Measurements from ENCODE around the gene SLC25A1. TPM values are rescaled to one million over a fixed set of nuclear protein-coding genes. Genes with fewer than 3 reads are reported as not detected.

The SLC25A1 gene
- total RNA-seq, 1 experiment from 2014 or later, result 81.6 TPM

GRCh38 chr22:19147195-19147780 lies 31.2 kb downstream of the SLC25A1 start:
- ATAC-seq, result no peak
- Histone ChIP-seq H3K36me3 (ENCODE audit: low read depth, low read length) (peaks cover 2% of the 10 kb centered on the region; the same call in 1 of the 2 replicates), H3K27me3 (ENCODE audit: low read length) (peaks cover 14% of the 10 kb centered on the region; the same call in 1 of the 2 replicates), H3K79me2 (ENCODE audit: low read length) (peaks cover 18% of the 10 kb centered on the region), H3K4me1 (ENCODE audit: insufficient read depth, low read length) (no peaks in the 10 kb centered on the region), H3F3A (ENCODE audit: low read length, unreplicated experiment) (no peaks in the 10 kb centered on the region), H3K4me3 (ENCODE audit: low read length) (no peak overlapping the region), H3K9me3 (ENCODE audit: low read length) (no peaks in the 10 kb centered on the region), H3K9ac (ENCODE audit: low read length) (no peak overlapping the region), H3K27ac (ENCODE audit: low read length) (no peak overlapping the region), H4K20me1 (ENCODE audit: low read length) (no peaks in the 10 kb centered on the region), H3K4me2 (ENCODE audit: low read length) (no peak overlapping the region), H2AFZ (ENCODE audit: low read length) (no peak overlapping the region), H3K9me2 (replicated peaks; ENCODE audit: low read length) (no peaks in the 10 kb centered on the region)
- intact Hi-C loops (cut with micrococcal nuclease), result no loop called here
- TF ChIP-seq EZH2 (IDR thresholded peaks at IDR 0.05; ENCODE audit: low read length, unreplicated experiment), result no peak
- no peak for TF ChIP-seq EZH2phosphoT487 (IDR thresholded peaks at IDR 0.05; ENCODE audit: borderline replicate concordance, low read length)
- TF ChIP-seq, protein P1, sequence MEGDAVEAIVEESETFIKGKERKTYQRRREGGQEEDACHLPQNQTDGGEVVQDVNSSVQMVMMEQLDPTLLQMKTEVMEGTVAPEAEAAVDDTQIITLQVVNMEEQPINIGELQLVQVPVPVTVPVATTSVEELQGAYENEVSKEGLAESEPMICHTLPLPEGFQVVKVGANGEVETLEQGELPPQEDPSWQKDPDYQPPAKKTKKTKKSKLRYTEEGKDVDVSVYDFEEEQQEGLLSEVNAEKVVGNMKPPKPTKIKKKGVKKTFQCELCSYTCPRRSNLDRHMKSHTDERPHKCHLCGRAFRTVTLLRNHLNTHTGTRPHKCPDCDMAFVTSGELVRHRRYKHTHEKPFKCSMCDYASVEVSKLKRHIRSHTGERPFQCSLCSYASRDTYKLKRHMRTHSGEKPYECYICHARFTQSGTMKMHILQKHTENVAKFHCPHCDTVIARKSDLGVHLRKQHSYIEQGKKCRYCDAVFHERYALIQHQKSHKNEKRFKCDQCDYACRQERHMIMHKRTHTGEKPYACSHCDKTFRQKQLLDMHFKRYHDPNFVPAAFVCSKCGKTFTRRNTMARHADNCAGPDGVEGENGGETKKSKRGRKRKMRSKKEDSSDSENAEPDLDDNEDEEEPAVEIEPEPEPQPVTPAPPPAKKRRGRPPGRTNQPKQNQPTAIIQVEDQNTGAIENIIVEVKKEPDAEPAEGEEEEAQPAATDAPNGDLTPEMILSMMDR (conservative IDR thresholded peaks at IDR 0.05; ENCODE audit: low read depth, low read length), result no peak
- DNase-seq, result no peak
- no TSS peak for BruUV-seq (replicated peaks)
- POLR2A ChIA-PET (ENCODE audit: unreplicated experiment), result no interaction called here
- CTCF ChIA-PET, result no interaction called here

DNA sequence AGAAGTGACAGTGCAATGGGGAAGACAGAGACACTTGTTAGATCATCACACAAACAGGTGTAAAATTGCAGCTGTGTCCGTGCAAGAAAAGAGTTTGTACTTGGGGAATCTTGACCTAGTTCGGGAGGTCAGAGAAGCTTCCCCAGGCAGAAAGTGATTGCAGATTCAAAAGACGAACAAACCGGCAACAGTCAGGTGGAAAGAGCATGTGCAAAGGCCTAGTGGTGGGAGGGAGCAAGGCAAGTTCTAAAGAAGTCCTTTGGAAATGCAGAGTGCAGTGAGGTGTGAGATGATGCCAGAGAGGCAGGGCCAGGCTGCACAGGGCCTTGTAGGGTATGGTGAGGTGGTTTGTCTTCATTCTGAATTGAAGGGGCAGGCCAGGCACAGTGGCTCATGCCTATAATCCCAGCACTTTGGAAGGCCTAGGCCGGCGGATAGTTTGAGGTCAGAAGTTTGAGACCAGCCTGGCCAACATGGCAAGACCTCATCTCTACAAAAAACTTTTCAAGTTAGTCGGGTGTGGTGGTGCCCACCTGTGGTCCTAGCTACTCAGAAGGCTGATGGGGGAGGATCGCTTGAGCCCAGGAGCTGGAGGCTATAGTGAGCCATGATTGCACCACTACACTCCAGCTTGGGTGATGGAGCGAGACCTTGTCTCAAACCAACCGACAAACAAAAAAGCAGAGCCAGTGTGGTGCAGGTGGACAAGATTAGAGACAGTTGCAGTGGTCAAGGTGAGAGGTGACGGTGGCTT lies 32.1 kb downstream of the SLC25A1 start:
- DNase-seq, result no peak
- H3K4me3 ChIP-seq (ENCODE audit: low read length), result no peak overlapping the region
- intact Hi-C loops (cut with micrococcal nuclease), result no loop called here
- H3K27me3 ChIP-seq (ENCODE audit: low read length), result peaks cover 7% of the 10 kb centered on the region; the same call in 1 of the 2 replicates
- H3F3A ChIP-seq (ENCODE audit: low read length, unreplicated experiment), result no peaks in the 10 kb centered on the region
- no peak overlapping the region for H3K4me2 ChIP-seq (ENCODE audit: low read length)
- no peaks in the 10 kb centered on the region for H3K9me3 ChIP-seq (ENCODE audit: low read length)
- H3K36me3 ChIP-seq (ENCODE audit: low read depth, low read length), result peaks cover 6% of the 10 kb centered on the region; the same call in 1 of the 2 replicates
- H3K9ac ChIP-seq (ENCODE audit: low read length), result no peak overlapping the region
- H3K9me2 ChIP-seq (replicated peaks; ENCODE audit: low read length), result no peaks in the 10 kb centered on the region
- H3K27ac ChIP-seq (ENCODE audit: low read length), result no peak overlapping the region
- no peak for TF ChIP-seq EZH2phosphoT487 (IDR thresholded peaks at IDR 0.05; ENCODE audit: borderline replicate concordance, low read length)
- no peak for TF ChIP-seq EZH2 (IDR thresholded peaks at IDR 0.05; ENCODE audit: low read length, unreplicated experiment)
- TF ChIP-seq, protein P1 (conservative IDR thresholded peaks at IDR 0.05; ENCODE audit: low read depth, low read length), result no peak
- ATAC-seq, result no peak
- no peaks in the 10 kb centered on the region for H4K20me1 ChIP-seq (ENCODE audit: low read length)
- no peaks in the 10 kb centered on the region for H3K4me1 ChIP-seq (ENCODE audit: insufficient read depth, low read length)
- POLR2A ChIA-PET (ENCODE audit: unreplicated experiment), result no interaction called here
- H2AFZ ChIP-seq (ENCODE audit: low read length), result no peak overlapping the region
- BruUV-seq (replicated peaks), result no TSS peak
- CTCF ChIA-PET, result no interaction called here
- H3K79me2 ChIP-seq (ENCODE audit: low read length), result peaks cover 18% of the 10 kb centered on the region
